ENCODE results near the gene DPH5.

GRCh38 chr1:101000131-101000873, 25.3 kb downstream of the DPH5 start:
- TF ChIP-seq CTCF (IDR thresholded peaks at IDR 0.05; ENCODE audit: low read length), result no peak
- no peak for TF ChIP-seq EZH2 (optimal IDR thresholded peaks at IDR 0.05; ENCODE audit: low read depth, low read length)

All from MM.1S (cell line).